ENCODE data around the gene OVCH1. TPM values are rescaled to one million over a fixed set of nuclear protein-coding genes. Genes with fewer than 3 reads are reported as not detected.

OVCH1 gene
- total RNA-seq, 1 experiment from 2014 or later: not detected

GRCh38 chr12:29508949-29509348 lies 11.5 kb upstream of the OVCH1 start:
- H3K79me1 ChIP-seq (ENCODE audit: insufficient read depth, low read depth, low read length, poor library complexity, severe bottlenecking): no peaks in the 10 kb centered on the region
- no peak overlapping the region for H2AK5ac ChIP-seq (ENCODE audit: insufficient read length, low read length)
- H3K4ac ChIP-seq (ENCODE audit: low read depth, low read length): no peak overlapping the region
- no peak overlapping the region for H2BK5ac ChIP-seq (ENCODE audit: insufficient read length, low read length)
- no peak overlapping the region for H3K18ac ChIP-seq (ENCODE audit: insufficient read length, low read depth, low read length)
- Mint-ChIP-seq H3K27me3 (ENCODE audit: low read depth) (no peaks in the 10 kb centered on the region), H3K36me3 (ENCODE audit: insufficient read depth in 1 of 3, low read depth in 3 of 3) (peaks cover 0 to 8% (median 0%) of the 10 kb centered on the region in 3 experiments; a peak in 2 of 7 replicates), H3K27ac (no peak overlapping the region), H3K4me1 (no peaks in the 10 kb centered on the region), H3K4me3 (no peak overlapping the region), H3K9me3 (no peaks in the 10 kb centered on the region)
- H4K5ac ChIP-seq (ENCODE audit: insufficient read length, low read depth, low read length): no peak overlapping the region
- H2BK20ac ChIP-seq (ENCODE audit: low read depth, low read length, poor library complexity, severe bottlenecking): no peak overlapping the region
- no peak overlapping the region for H3T11ph ChIP-seq (ENCODE audit: low read length)
- no peaks in the 10 kb centered on the region for H3K4me1 ChIP-seq (ENCODE audit: insufficient read depth, low read length)
- H4K20me1 ChIP-seq (ENCODE audit: control insufficient read depth, insufficient read depth, insufficient read length): no peaks in the 10 kb centered on the region
- no peak overlapping the region for H3K56ac ChIP-seq (ENCODE audit: insufficient read length, low read depth, low read length)
- no peak overlapping the region for H3K23ac ChIP-seq (ENCODE audit: insufficient read length, low read depth, low read length)
- no peak overlapping the region for H3K27ac ChIP-seq (ENCODE audit: insufficient read length, low read depth, low read length)
- H3K4me2 ChIP-seq (ENCODE audit: insufficient read depth, insufficient read length, low read length): no peak overlapping the region
- no peak for TF ChIP-seq CTCF (conservative IDR thresholded peaks at IDR 0.05)
- no peak overlapping the region for H2BK120ac ChIP-seq (ENCODE audit: low read depth, low read length, poor library complexity, severe bottlenecking)
- no peak overlapping the region for H4K8ac ChIP-seq (replicated peaks; ENCODE audit: insufficient read length, low read depth, low read length)
- no peaks in the 10 kb centered on the region for H3K23me2 ChIP-seq (ENCODE audit: insufficient read length, low read depth, low read length, poor library complexity, severe bottlenecking)
- no peak overlapping the region for H2BK15ac ChIP-seq (ENCODE audit: low read depth, low read length)
- H3K27me3 ChIP-seq (ENCODE audit: insufficient read depth, low read length): no peaks in the 10 kb centered on the region
- no peak overlapping the region for H2AFZ ChIP-seq (ENCODE audit: low read length)
- no CpG with 5 or more reads among the region's 2 CpGs for WGBS (ENCODE audit: extremely low coverage, insufficient read length, low lambda C conversion rate)
- DNase-seq: no peak
- no peak overlapping the region for H4K91ac ChIP-seq (ENCODE audit: insufficient read length, low read depth, low read length)
- H3K9ac ChIP-seq (ENCODE audit: extremely low read depth, insufficient read length, low read length): no peak overlapping the region
- H3K9me3 ChIP-seq (ENCODE audit: control insufficient read depth, low read depth, low read length): no peaks in the 10 kb centered on the region
- H3K79me2 ChIP-seq (ENCODE audit: insufficient read depth, low read length): no peaks in the 10 kb centered on the region
- no peak overlapping the region for H2BK12ac ChIP-seq (ENCODE audit: insufficient read length, low read depth, low read length)
- H3K14ac ChIP-seq (ENCODE audit: insufficient read depth, low read length): no peak overlapping the region
